Mucosa of descending colon (tissue), 3 donors: ENCODE results near the gene CLCN4. TPM values are rescaled to one million over a fixed set of nuclear protein-coding genes. Genes with fewer than 3 reads are reported as not detected.

Experiments used
- ATAC-seq: fragments of 200-7000 bp; cut with Tn5 transposase; one replicate; pipeline ENCODE4 v1.9.1; 2020; ENCODE audit warnings: mild to moderate bottlenecking, moderate library complexity
- DNase-seq, 3 donors: peaks; one replicate each; pipeline ENCODE4 v3.0.0-alpha.2; 2020
- H3K36me3 ChIP-seq: fragments of 200-600 bp; one replicate; pipeline ENCODE4 v1.8.0; 2021; ENCODE audit warnings: low read depth, mild to moderate bottlenecking
- H3K4me1 ChIP-seq: fragments of 200-600 bp; one replicate; pipeline ENCODE4 v1.8.0; 2021; ENCODE audit warnings: low read depth, mild to moderate bottlenecking
- H3K4me3 ChIP-seq: fragments of 200-600 bp; one replicate; pipeline ENCODE4 v1.8.0; 2021; ENCODE audit warnings: mild to moderate bottlenecking
- H3K9me3 ChIP-seq: fragments of 200-600 bp; one replicate; pipeline ENCODE4 v1.8.0; 2021; ENCODE audit warnings: mild to moderate bottlenecking
- CTCF ChIP-seq: fragments of 200-600 bp; IDR thresholded peaks from one replicate; pipeline ENCODE4 v1.8.0; 2022; ENCODE audit warnings: antibody characterized with exemption, mild to moderate bottlenecking
- intact Hi-C, 2 donors: fragments of 100-400 bp; cut with DNase I in 1 of 2; cut with micrococcal nuclease in 1 of 2; formaldehyde crosslinking; loops; one replicate each; pipeline versions ENCODE4 v1.11.0 to v1.11.1; 2022; cut with DNase I, micrococcal nuclease
- total RNA-seq, 3 donors: library from RNA; stranded (reverse); fragmentation: NEBNext Ultra II Directional in 2 of 3; extraction: Animal tissue kit (Norgen Biotek cat#: 25700) in 2 of 3; gene quantifications; one replicate each; pipeline versions ENCODE4 v1.2.1 to v1.2.4, GENCODE V29; 2021 to 2023
- donor health status: DM: no; HTN: no; CAD: no; lungs with moderate emphysema.
- donor health status: DM: no; HTN: no; CAD: no.
- donor health status: DM: no; HTN: yes; CAD: no.

The CLCN4 gene
- total RNA-seq, 3 donors from 2014 or later: 0.26 to 1.8 (median 1.7) TPM

- DNase-seq (no peak), ATAC-seq (no peak)
- Histone ChIP-seq H3K36me3 (no peaks in the 10 kb centered on the region), H3K4me1 (no peaks in the 10 kb centered on the region), H3K4me3 (no peak overlapping the region), H3K9me3 (no peaks in the 10 kb centered on the region)
- intact Hi-C loops: no loop called here
- no peak for TF ChIP-seq CTCF
Observed at GRCh38 chrX:10171249-10171648, 14.5 kb downstream of the CLCN4 start.

GRCh38 chrX:10172877-10173276, 16.1 kb downstream of the CLCN4 start:
- no peak overlapping the region for H3K4me3 ChIP-seq
- no peaks in the 10 kb centered on the region for H3K36me3 ChIP-seq
- no peaks in the 10 kb centered on the region for H3K4me1 ChIP-seq
- intact Hi-C loops: no loop called here
- DNase-seq (no peak), ATAC-seq (no peak)
- no peaks in the 10 kb centered on the region for H3K9me3 ChIP-seq
- TF ChIP-seq CTCF: no peak

GRCh38 chrX:10173331-10173900, 16.6 kb downstream of the CLCN4 start:
- ATAC-seq: no peak
- H3K4me1 ChIP-seq: no peaks in the 10 kb centered on the region
- peak in 1 of 3 donors; percentile 41 for DNase-seq
- intact Hi-C loops: no loop called here
- no peaks in the 10 kb centered on the region for H3K36me3 ChIP-seq
- H3K9me3 ChIP-seq: no peaks in the 10 kb centered on the region
- TF ChIP-seq CTCF: no peak
- H3K4me3 ChIP-seq: no peak overlapping the region

GRCh38 chrX:10174051-10174450, 17.3 kb downstream of the CLCN4 start:
- Histone ChIP-seq H3K9me3 (no peaks in the 10 kb centered on the region), H3K36me3 (no peaks in the 10 kb centered on the region), H3K4me1 (no peaks in the 10 kb centered on the region), H3K4me3 (no peak overlapping the region)
- intact Hi-C loops: no loop called here
- no peak for DNase-seq
- ATAC-seq: no peak
- no peak for TF ChIP-seq CTCF

- intact Hi-C loops: no loop called here
- TF ChIP-seq CTCF: no peak
- Histone ChIP-seq H3K4me3 (no peak overlapping the region), H3K9me3 (no peaks in the 10 kb centered on the region), H3K36me3 (no peaks in the 10 kb centered on the region), H3K4me1 (no peaks in the 10 kb centered on the region)
- ATAC-seq: no peak
- no peak for DNase-seq
Observed at GRCh38 chrX:10174810-10175209, 18.0 kb downstream of the CLCN4 start.
